Iris pigment epithelial cell (primary cell): ENCODE results near the gene CRACR2B.

Experiments used
- DNase-seq: peaks from one replicate; pipeline ENCODE4 v3.0.0-alpha.2; 2011; ENCODE audit warnings: low read depth

The CRACR2B gene

GRCh38 chr11:811446-812245 lies 16.1 kb upstream of the CRACR2B start:
- no peak for DNase-seq

- no peak for DNase-seq
Observed at GRCh38 chr11:812390-812789, 15.3 kb upstream of the CRACR2B start.

- no peak for DNase-seq
Observed at GRCh38 chr11:813072-813455, 14.7 kb upstream of the CRACR2B start.

- no peak for DNase-seq
Observed at GRCh38 chr11:813456-814096, 14.1 kb upstream of the CRACR2B start.

- no peak for DNase-seq
Observed at GRCh38 chr11:815675-816432, 11.9 kb upstream of the CRACR2B start.

DNA sequence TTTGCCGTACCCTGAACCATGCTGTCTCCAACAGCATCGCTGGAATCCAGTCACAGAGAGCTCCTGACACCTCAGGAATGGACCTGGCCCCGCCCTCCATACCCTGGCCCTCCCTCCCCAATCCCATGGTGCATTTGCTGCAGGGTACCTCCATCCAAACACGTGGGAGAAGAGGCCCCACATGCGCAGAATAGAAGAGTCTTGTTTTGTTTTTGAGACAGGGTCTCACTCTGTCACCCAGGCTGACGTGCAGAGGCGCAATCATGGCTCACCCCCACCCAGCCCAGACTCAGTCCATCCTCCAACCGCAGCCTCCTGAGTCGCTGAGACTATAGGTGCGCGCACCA lies 11.3 kb upstream of the CRACR2B start:
- no peak for DNase-seq

DNA sequence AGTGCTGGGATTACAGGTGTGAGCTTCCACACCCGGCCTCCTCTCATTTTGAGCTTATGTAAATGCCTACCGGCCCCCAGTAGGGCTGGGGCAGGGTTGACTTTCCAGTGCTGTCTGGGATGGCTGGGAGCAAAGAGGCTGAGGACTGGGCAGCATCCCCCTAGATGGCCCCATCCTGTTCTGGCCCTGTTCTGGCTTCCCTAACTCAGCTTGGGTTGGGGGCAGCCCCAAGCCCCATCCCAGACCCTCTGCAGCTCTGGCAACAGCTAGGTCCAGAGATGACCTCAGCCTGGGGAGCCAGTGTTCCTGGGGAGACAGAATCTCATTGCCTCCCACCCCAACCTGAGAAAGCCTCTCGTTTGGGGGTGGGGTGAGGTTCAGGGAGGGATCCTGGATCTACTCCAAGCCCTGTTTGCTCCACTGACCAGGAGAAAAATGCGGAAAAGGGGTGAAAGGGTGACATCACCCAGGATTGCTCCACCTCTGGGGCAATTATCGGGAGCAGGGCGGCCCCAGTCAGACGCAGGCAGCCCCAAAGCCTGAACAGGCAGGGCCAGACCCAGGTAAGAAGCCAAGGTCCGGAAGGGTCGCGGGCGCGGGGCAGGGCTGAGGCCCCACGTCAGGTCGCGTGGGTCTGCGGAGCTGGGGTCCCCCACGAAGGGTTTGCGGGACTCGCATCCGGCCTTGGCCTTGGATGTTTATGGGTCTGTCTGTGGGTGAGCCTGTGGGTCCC lies 9.2 kb upstream of the CRACR2B start, which contains the start of gene PNPLA2:
TSS of gene PNPLA2 (plus strand) at position 519 of the 733 bp plus-strand sequence. CDS start 805 bp downstream, outside the sequence.
- DNase-seq = no peak

DNA sequence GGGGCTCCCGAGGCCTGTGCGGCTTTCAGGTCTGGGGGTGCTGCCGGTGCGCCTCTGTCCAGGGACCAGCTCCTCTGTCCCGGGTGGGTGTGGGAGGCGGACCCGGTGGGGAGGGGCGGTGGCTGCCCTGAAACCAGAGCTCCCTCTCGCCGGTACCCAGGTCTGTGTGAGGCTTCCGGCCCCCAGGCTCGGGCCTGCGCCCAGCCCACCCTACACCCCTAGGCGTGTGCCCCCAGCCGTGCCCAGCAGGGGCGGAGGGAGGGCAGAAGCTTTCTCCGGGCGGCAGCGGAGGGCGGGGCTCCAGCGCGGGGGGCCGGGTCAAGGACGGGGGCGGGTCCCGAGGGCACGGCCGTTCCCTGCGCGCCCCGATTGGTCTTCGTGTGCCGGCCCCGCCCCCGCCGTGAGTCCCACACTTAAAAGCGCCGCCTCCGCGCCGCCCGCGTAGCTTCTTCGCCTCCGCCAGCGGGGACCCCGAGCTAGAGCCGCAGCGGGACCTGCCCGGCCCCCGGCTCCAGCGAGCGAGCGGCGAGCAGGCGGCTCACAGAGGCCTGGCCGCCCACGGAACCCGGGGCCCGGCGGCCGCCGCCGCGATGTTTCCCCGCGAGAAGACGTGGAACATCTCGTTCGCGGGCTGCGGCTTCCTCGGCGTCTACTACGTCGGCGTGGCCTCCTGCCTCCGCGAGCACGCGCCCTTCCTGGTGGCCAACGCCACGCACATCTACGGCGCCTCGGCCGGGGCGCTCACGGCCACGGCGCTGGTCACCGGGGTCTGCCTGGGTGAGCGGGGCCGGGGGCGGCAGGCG lies 8.4 kb upstream of the CRACR2B start:
- peak; percentile 81 for DNase-seq

- DNase-seq = peak; percentile 65
Observed at GRCh38 chr11:819943-820649, 7.6 kb upstream of the CRACR2B start.

DNA sequence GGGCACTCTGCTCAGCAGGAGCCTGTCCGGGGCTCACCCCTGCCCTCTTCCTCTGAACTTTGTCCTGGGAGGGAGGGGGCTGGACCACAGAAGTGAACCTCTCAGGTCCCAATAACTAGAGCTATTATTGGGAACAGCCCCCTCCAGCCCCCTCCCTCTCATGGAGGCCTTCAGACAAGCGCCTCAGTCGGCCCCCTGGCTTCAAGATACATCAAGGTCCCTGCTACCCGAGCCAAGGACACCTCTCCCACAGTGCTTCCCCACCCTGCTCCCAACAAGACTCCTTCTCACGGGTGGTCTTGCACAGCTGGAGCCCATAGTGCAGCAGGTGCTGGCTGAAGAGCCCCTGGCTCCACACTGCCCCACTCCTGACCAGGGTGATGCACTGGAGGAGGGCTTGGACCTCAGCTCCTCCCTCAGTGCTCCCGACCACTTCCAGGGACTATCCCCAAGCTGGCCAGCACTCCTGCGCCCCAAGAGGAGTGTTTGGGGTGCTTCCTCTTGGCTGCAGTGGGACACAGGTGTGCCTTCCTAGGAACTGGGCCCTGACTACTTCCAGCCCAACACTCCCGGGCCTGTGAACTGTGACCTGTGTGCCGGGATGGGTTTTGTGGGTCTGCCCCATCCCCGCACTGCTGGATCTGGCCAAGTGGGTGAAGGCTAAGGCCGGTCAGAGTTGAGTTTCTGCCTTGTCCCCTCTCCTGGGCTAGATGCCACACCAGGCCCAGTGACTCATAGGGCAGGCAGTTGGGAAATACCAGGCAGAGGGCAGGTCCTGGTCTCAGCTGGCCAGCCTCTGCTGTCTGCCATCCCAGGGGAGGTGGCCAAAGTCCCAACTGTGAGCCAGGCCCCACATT lies 6.8 kb upstream of the CRACR2B start:
- DNase-seq = no peak

- DNase-seq = no peak
Observed at GRCh38 chr11:821512-822371, 6.0 kb upstream of the CRACR2B start.

DNA sequence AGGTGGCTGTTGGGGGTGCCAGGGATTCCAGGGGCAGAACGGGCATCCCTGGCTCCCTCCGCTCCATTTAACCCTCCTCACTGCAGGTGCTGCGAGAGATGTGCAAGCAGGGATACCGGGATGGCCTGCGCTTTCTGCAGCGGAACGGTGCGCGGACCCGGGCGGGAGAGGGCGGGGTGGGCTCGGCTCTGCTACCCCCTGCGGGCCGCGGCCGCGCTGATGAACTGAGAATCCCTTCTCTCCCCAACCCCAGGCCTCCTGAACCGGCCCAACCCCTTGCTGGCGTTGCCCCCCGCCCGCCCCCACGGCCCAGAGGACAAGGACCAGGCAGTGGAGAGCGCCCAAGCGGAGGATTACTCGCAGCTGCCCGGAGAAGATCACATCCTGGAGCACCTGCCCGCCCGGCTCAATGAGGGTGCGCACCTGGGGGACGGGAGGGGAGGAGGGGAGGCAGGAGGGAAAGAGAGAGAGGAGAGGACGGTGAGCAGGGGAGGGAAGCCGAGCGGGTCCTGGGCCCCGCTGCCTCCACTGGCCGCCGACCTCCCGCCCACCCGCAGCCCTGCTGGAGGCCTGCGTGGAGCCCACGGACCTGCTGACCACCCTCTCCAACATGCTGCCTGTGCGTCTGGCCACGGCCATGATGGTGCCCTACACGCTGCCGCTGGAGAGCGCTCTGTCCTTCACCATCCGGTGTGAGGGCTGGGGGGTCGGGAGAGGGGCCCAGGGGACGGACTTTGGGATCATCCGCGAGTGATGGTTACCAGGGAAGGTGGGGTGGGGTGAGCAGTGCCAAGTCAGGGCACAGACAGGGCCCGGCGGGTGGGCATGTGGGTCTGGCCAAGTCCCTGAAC lies 4.1 kb upstream of the CRACR2B start:
- no peak for DNase-seq

DNA sequence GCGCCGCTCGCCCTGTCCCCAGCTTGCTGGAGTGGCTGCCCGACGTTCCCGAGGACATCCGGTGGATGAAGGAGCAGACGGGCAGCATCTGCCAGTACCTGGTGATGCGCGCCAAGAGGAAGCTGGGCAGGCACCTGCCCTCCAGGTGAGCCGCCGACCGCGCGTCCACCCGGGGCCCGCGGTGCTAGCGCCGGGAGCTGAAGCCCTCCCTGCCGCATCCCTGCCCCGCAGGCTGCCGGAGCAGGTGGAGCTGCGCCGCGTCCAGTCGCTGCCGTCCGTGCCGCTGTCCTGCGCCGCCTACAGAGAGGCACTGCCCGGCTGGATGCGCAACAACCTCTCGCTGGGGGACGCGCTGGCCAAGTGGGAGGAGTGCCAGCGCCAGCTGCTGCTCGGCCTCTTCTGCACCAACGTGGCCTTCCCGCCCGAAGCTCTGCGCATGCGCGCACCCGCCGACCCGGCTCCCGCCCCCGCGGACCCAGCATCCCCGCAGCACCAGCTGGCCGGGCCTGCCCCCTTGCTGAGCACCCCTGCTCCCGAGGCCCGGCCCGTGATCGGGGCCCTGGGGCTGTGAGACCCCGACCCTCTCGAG lies 3.3 kb upstream of the CRACR2B start:
- DNase-seq = no peak

GRCh38 chr11:824942-825341 lies 2.8 kb upstream of the CRACR2B start:
- no peak for DNase-seq

- DNase-seq = no peak
Observed at GRCh38 chr11:825366-826226, 2.1 kb upstream of the CRACR2B start.

DNA sequence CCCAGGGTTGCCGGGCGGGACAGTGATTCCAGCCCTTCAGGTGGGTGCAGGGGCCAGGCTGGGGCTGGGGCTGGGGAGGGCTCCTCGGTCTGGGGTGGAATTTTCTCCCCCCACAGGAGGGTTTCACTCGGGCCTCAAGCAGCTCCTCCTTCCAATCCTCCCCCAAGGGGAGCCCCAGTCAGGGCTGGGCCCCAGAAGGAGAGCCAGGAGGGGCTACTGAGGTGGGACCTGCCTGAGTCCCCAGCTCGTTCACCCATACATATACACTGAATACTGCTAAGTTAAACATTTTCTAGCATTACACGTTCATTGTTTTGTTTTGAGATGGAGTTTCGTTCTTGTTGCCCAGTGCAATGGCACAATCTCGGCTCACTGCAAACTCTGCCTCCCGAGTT lies 1.5 kb upstream of the CRACR2B start:
- DNase-seq = no peak

DNA sequence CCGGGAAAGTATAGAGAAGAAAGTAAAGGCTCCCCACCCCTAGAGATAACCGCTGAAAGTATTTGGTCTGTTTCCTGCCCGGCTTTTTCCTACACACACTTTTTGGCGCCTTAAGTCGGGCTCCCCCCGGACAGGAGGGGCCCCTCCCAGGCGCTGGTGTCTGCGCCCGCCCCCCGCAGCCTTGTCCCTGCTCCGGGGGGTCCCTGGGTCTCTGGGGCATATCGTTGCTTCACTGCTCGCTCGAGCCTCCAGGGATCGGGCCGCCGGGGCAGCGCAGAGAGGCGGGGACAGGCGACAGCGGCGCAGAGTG lies 928 bp upstream of the CRACR2B start:
- DNase-seq = no peak
